C4-2B (cell line): ENCODE results near the gene TEDC1.

Source experiments
- ZFX ChIP-seq: fragments of 450-650 bp; IDR thresholded peaks from 2 replicates; pipeline ENCODE4 v1.6.1; 2017
- TF ChIP-seq, protein P1 (sequence below): fragments of 450-650 bp; conservative IDR thresholded peaks from 2 replicates; pipeline ENCODE4 v1.5.1; 2017; ENCODE audit warnings: mild to moderate bottlenecking

DNA sequence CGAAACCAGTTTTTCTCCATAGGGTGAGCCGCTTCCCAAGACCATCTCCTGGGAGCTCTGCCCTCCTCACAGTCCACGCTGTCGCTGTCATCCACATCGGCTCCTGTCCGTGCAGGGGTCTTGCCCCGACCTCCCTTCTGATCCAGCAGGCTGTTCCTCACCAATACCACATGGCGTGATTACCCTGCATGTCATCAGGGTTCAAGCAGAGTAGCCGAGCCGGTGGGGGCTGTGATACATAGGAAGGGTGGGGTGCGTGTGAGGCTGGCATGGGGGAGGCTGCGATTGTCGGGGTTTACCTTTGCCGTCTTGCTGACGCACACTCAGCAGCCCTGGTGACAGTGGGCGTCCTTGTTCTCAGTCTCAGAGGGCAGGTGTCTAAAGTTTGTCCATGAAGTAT lies 17.0 kb downstream of the TEDC1 start:
- TF ChIP-seq, protein P1, sequence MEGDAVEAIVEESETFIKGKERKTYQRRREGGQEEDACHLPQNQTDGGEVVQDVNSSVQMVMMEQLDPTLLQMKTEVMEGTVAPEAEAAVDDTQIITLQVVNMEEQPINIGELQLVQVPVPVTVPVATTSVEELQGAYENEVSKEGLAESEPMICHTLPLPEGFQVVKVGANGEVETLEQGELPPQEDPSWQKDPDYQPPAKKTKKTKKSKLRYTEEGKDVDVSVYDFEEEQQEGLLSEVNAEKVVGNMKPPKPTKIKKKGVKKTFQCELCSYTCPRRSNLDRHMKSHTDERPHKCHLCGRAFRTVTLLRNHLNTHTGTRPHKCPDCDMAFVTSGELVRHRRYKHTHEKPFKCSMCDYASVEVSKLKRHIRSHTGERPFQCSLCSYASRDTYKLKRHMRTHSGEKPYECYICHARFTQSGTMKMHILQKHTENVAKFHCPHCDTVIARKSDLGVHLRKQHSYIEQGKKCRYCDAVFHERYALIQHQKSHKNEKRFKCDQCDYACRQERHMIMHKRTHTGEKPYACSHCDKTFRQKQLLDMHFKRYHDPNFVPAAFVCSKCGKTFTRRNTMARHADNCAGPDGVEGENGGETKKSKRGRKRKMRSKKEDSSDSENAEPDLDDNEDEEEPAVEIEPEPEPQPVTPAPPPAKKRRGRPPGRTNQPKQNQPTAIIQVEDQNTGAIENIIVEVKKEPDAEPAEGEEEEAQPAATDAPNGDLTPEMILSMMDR = no peak
- no peak for TF ChIP-seq ZFX
